Panc1 (cell line): ENCODE results near the gene MCF2L2. TPM values are rescaled to one million over a fixed set of nuclear protein-coding genes. Genes with fewer than 3 reads are reported as not detected.

Experiments used
- ATAC-seq: fragments of 200-7000 bp; cut with Tn5 transposase; 2 replicates; pipeline ENCODE4 v1.9.1; 2020; ENCODE audit warnings: mild to moderate bottlenecking, moderate library complexity
- BruUV-seq: library from RNA; stranded (reverse); fragments of 400-500 nt; replicated peaks from 2 replicates; lab custom pipeline; 2021; lab: Mats Ljungman, UMichigan
- CTCF ChIA-PET: fragments of 300-600 bp; sonication (Branson Sonifier 250); formaldehyde crosslinking; loops from one replicate; lab custom pipeline; 2022; ENCODE audit warnings: antibody characterized with exemption; lab: Charles Lee
- POLR2A ChIA-PET: fragments of 300-600 bp; sonication (Branson Sonifier 250); formaldehyde crosslinking; loops from one replicate; lab custom pipeline; 2022; ENCODE audit warnings: antibody characterized with exemption; lab: Charles Lee
- DNase-seq: peaks from one replicate; pipeline ENCODE4 v3.0.0-alpha.2; 2010; ENCODE audit warnings: low read depth, low spot score
- H3K27ac ChIP-seq: 2 replicates; pipeline ENCODE4 v1.5.1; 2011; ENCODE audit warnings: mild to moderate bottlenecking, low read length, inconsistent platforms
- H3K27me3 ChIP-seq: fragments of 200-500 bp; sonication (Bioruptor generic); 2 replicates; pipeline ENCODE4 v1.6.0; 2014; ENCODE audit warnings: low read length, inconsistent platforms; ENCODE audit not compliant: control insufficient read depth, insufficient read depth
- H3K36me3 ChIP-seq: fragments of 200-500 bp; sonication (Bioruptor generic); 2 replicates; pipeline ENCODE4 v1.5.1; 2014; ENCODE audit warnings: inconsistent platforms, mild to moderate bottlenecking, low read length, moderate library complexity; ENCODE audit not compliant: control insufficient read depth, insufficient read depth
- H3K4me1 ChIP-seq: 2 replicates; pipeline ENCODE4 v1.5.1; 2011; ENCODE audit warnings: inconsistent platforms, mild to moderate bottlenecking, low read length, moderate library complexity; ENCODE audit not compliant: control insufficient read depth, insufficient read depth
- H3K4me3 ChIP-seq, 2 experiments: 2 replicates each; pipeline ENCODE4 v1.5.1; 2011 to 2012; ENCODE audit warnings: low read depth in 2 of 2, low read length in 2 of 2, mild to moderate bottlenecking in 2 of 2, inconsistent platforms in 1 of 2, moderate library complexity in 1 of 2
- H3K9me3 ChIP-seq: fragments of 200-500 bp; sonication (Bioruptor generic); 2 replicates; pipeline ENCODE4 v1.5.1; 2014; ENCODE audit warnings: low read depth, mild to moderate bottlenecking, inconsistent platforms, low read length, moderate library complexity; ENCODE audit not compliant: control insufficient read depth, insufficient read depth
- CTCF ChIP-seq: fragments of 450-650 bp; IDR thresholded peaks from 2 replicates; pipeline ENCODE4 v1.5.1; 2017; ENCODE audit warnings: mild to moderate bottlenecking
- POLR2AphosphoS5 ChIP-seq: IDR thresholded peaks from 2 replicates; pipeline ENCODE4 v1.6.1; 2012; ENCODE audit warnings: mild to moderate bottlenecking, low read depth, low read length, moderate library complexity
- REST ChIP-seq, 2 experiments: IDR thresholded peaks; 2 replicates each; pipeline ENCODE4 v1.6.1; 2011 to 2012; ENCODE audit warnings: low read depth in 2 of 2, control low read depth in 1 of 2, low read length in 1 of 2, mild to moderate bottlenecking in 1 of 2, moderate library complexity in 1 of 2; ENCODE audit not compliant: insufficient read depth in 1 of 2
- SIN3A ChIP-seq: IDR thresholded peaks from 2 replicates; pipeline ENCODE4 v1.6.1; 2012; ENCODE audit warnings: low read depth, mild to moderate bottlenecking, low read length, moderate library complexity, borderline replicate concordance; ENCODE audit not compliant: insufficient read depth
- TCF7L2 ChIP-seq: IDR thresholded peaks from 2 replicates; pipeline ENCODE4 v1.6.1; 2011; ENCODE audit warnings: mild to moderate bottlenecking, low read depth, low read length, inconsistent platforms
- in situ Hi-C: cut with HindIII; loops from 2 replicates; pipeline ENCODE4 v1.10.0; 2016; ENCODE audit warnings: low sequenced_read_pairs, low pct_unique_long_range_greater_than_20kb
- intact Hi-C: fragments of 100-400 bp; cut with micrococcal nuclease; formaldehyde crosslinking; loops from one replicate; pipeline ENCODE4 v1.10.0; 2022; ENCODE audit not compliant: unreplicated experiment
- total RNA-seq: library from RNA; stranded (reverse); gene quantifications from one replicate; pipeline ENCODE4 v1.2.1, GENCODE V29; 2021; ENCODE audit not compliant: unreplicated experiment

The MCF2L2 gene
- total RNA-seq, 1 experiment from 2014 or later = 1.0 TPM

DNA sequence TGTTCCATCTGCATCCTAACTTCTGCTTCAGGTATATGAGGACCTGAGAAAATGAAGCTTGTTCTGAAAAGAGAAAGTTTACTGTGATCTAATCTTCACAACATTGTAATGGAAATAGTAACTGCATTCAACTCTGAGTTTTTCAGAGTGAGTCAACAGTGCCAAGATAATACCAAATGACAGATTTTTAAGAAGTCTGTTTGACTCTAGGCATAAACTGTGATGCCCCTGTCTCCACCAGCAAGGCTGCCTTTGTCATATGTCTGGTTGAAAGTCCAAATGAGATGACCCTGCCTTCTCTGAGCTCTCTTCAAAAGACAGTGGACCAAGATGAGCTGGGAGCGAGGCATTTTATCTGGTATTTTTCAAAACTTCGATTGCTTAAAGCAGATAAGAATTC is 220.2 kb downstream of the MCF2L2 start:
- Histone ChIP-seq H3K9me3 (peaks cover 8% of the 10 kb centered on the region; the same call in 1 of the 2 replicates), H3K4me1 (no peaks in the 10 kb centered on the region), H3K4me3 (no peak overlapping the region), H3K27ac (no peak overlapping the region), H3K36me3 (no peaks in the 10 kb centered on the region), H3K27me3 (no peaks in the 10 kb centered on the region; the same call in 1 of the 2 replicates)
- DNase-seq (no peak), ATAC-seq (no peak)
- ChIA-PET CTCF (no interaction called here), POLR2A (interaction anchor here (0.8 kb wide), 1 partner anchor 488 kb away, joined by 3 read pairs; no protein-coding TSS in a partner anchor)
- TF ChIP-seq REST (IDR thresholded peaks at IDR 0.05; ENCODE audit: insufficient read depth in 1 of 2, low read depth in 2 of 2, low read length in 1 of 2) (no peak), POLR2AphosphoS5 (no peak), SIN3A (no peak), CTCF (no peak), TCF7L2 (no peak)
- BruUV-seq = no TSS peak
- intact Hi-C loops = no loop called here
- in situ Hi-C loops = no loop called here

- BruUV-seq = no TSS peak
- H3K27ac ChIP-seq = no peak overlapping the region
- ChIA-PET CTCF (no interaction called here), POLR2A (no interaction called here)
- TF ChIP-seq TCF7L2 (no peak), POLR2AphosphoS5 (no peak), SIN3A (no peak), CTCF (no peak), REST (IDR thresholded peaks at IDR 0.05; ENCODE audit: insufficient read depth in 1 of 2, low read depth in 2 of 2, low read length in 1 of 2) (no peak)
- intact Hi-C loops = no loop called here
- in situ Hi-C loops = no loop called here
- H3K4me1 ChIP-seq = no peaks in the 10 kb centered on the region
- peaks cover 16% of the 10 kb centered on the region; the same call in 1 of the 2 replicates for H3K9me3 ChIP-seq
- no peaks in the 10 kb centered on the region; the same call in 1 of the 2 replicates for H3K27me3 ChIP-seq
- H3K36me3 ChIP-seq = no peaks in the 10 kb centered on the region
- no peak for DNase-seq
- ATAC-seq = no peak
- no peak overlapping the region for H3K4me3 ChIP-seq
These were observed 224.7 kb downstream of the MCF2L2 start for GRCh38 chr3:183203670-183204069.
